Aorta (tissue), 5 donors: ENCODE results near the gene LCE7A. TPM values are rescaled to one million over a fixed set of nuclear protein-coding genes. Genes with fewer than 3 reads are reported as not detected.
A peak's percentile ranks its signal among the peaks of the same experiment; 100 is the strongest.

ENCODE experiments used
- ATAC-seq: fragments of 200-7000 bp; cut with Tn5 transposase; one replicate; pipeline ENCODE4 v1.9.1; 2022; ENCODE audit warnings: moderate library complexity; ENCODE audit not compliant: low FRiP score
- DNase-seq, 2 donors: peaks; one replicate each; pipeline ENCODE4 v3.0.0-alpha.2; 2020
- H3K27ac ChIP-seq, 2 donors: one replicate each; pipeline ENCODE4 v1.5.1; 2013; ENCODE audit warnings: low read length in 2 of 2, mild to moderate bottlenecking in 2 of 2, moderate library complexity in 2 of 2, control low read depth in 1 of 2, inconsistent platforms in 1 of 2, low read depth in 1 of 2
- H3K27me3 ChIP-seq, 2 donors: one replicate each; pipeline ENCODE4 v1.6.1; 2013; ENCODE audit warnings: control low read depth in 1 of 2, low read length in 1 of 2, mild to moderate bottlenecking in 1 of 2, moderate library complexity in 1 of 2; ENCODE audit not compliant: insufficient read depth in 2 of 2, control insufficient read depth in 1 of 2
- H3K36me3 ChIP-seq, 2 donors: one replicate each; pipeline ENCODE4 v1.6.1; 2013; ENCODE audit warnings: control low read depth in 1 of 2, low read length in 1 of 2, mild to moderate bottlenecking in 1 of 2; ENCODE audit not compliant: insufficient read depth in 2 of 2, control insufficient read depth in 1 of 2
- H3K4me1 ChIP-seq, 2 donors: one replicate each; pipeline ENCODE4 v1.6.1; 2013; ENCODE audit warnings: low read length in 2 of 2, control low read depth in 1 of 2, mild to moderate bottlenecking in 1 of 2, moderate library complexity in 1 of 2; ENCODE audit not compliant: insufficient read depth in 2 of 2, control insufficient read depth in 1 of 2
- H3K4me3 ChIP-seq, 2 donors: one replicate each; pipeline ENCODE4 v1.5.1; 2013; ENCODE audit warnings: low read length in 2 of 2, control low read depth in 1 of 2, mild to moderate bottlenecking in 1 of 2
- H3K9me3 ChIP-seq: one replicate; pipeline ENCODE4 v1.6.1; 2013; ENCODE audit warnings: mild to moderate bottlenecking, low read length; ENCODE audit not compliant: control insufficient read depth
- WGBS, 2 donors: extraction: QIAGEN DNeasy Blood & Tissue Kit; methylation state at CpG; one replicate each; pipeline ENCODE4 v1.1.7; 2013; 5-methylcytosine and 5-hydroxymethylcytosine counted together
- intact Hi-C, 2 donors: fragments of 100-400 bp; cut with DNase I; formaldehyde crosslinking; loops; one replicate each; pipeline versions ENCODE4 v1.14.2 to v1.15.0; 2022
- polyA plus RNA-seq, 2 donors: library from polyadenylated mRNA; stranded (reverse); fragments of 200-250 nt; gene quantifications; one replicate each; pipeline ENCODE4 v1.2.3, GENCODE V29; 2013
- total RNA-seq, 2 donors: library from RNA; stranded (reverse); fragmentation: NEBNext Ultra II Directional; extraction: Animal tissue kit (Norgen Biotek cat#: 25700); gene quantifications; one replicate each; pipeline ENCODE4 v1.2.1, GENCODE V29; 2021
- donor health status: healthy with polysubstance abuse.
- donor health status: Bipolar disorder and iron deficiency.
- donor health status: DM: no; HTN: no; CAD: no.
- donor health status: DM: no; HTN: no; CAD: no.
- donor health status: DM: yes; HTN: yes; CAD: no.

The LCE7A gene
- total and polyA plus RNA-seq, 4 donors, result not detected

DNA sequence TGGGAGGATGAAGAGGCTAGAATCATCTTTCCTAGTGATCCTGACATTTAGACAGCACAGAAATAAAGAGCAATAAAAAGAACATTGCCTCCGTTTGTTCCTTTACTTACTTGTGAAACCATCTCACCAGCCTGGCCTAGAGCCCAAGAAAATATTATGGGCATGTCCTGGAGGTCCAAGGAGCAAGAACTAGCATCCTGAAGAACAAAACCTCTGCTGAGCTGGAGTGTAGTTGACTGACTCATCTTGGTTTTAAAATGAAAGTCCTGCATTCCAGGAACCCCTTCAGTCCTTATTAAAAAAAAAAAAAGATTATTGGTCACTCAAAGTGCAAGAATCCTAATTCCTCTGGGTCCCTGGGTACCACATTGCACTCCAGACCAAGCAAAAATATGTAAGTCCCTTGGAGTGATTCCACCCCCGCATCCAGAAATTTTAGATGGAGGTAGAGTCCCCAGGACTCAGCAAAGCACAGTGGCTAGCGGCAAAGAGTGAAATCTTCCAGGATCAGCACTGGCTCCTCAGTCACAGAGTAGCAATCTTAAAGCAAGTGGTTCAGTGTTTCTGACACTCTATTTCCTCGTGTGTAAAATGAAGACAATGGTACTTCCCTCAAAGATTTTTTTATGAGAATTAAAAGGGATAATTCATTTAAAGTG is 25.3 kb downstream of the LCE7A start:
- no peak for ATAC-seq

GRCh38 chr1:152886085-152886484 is 26.3 kb downstream of the LCE7A start:
- Histone ChIP-seq H3K27me3 (no peaks in the 10 kb centered on the region), H3K9me3 (no peaks in the 10 kb centered on the region), H3K27ac (no peak overlapping the region), H3K36me3 (no peaks in the 10 kb centered on the region), H3K4me3 (no peak overlapping the region), H3K4me1 (peaks cover 3 to 7% of the 10 kb centered on the region in 2 donors)
- no peak for DNase-seq
- peak; percentile 34 for ATAC-seq
- WGBS, 2 donors, result 2 to 4% methylated on average over 3 of the region's 3 CpGs
- intact Hi-C loops, result no loop called here

More for the DNA sequence above, 25.3 kb downstream of the LCE7A start:
- intact Hi-C loops, result no loop called here
- peaks cover 3 to 7% of the 10 kb centered on the region in 2 donors for H3K4me1 ChIP-seq
- no peak overlapping the region for H3K4me3 ChIP-seq
- no peak for DNase-seq
- WGBS, 2 donors, result 54 to 57% methylated on average over 4 of the region's 4 CpGs
- H3K27me3 ChIP-seq, result no peaks in the 10 kb centered on the region
- H3K9me3 ChIP-seq, result no peaks in the 10 kb centered on the region
- H3K27ac ChIP-seq, result peak overlapping the region; percentile 5 to 41
- H3K36me3 ChIP-seq, result no peaks in the 10 kb centered on the region

DNA sequence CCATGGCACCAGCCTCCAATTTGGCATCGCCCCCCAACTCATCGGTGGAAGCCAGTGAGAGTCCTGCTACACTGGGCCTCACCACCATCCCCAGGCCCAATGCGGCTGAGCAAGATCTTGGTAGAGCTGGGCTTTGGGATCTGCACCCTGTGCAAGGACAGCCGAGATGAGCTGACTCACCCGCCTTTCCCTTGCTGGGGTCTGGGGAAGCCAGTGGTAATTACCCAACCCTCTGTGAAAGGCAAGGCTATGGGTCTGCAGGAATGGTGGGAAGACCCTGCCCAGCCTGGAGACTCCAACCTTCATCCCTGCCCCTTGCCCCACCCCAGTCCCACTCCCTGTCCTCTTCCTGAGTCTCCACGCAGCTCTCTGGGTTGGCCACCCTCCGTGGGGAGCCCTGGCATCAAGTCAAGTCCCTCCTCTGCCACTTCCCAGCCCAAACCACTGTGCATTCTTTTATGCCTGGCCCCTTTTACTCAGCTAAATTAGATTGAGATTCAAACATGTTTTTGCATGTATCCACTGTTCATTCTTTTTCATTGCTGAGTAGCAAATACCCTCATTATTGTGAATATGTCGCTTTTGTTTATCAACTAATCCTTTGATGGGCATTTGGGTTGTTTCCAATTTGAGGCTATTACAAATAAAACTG is 27.1 kb downstream of the LCE7A start:
- intact Hi-C loops, result no loop called here
- peak; percentile 54 for ATAC-seq

DNA sequence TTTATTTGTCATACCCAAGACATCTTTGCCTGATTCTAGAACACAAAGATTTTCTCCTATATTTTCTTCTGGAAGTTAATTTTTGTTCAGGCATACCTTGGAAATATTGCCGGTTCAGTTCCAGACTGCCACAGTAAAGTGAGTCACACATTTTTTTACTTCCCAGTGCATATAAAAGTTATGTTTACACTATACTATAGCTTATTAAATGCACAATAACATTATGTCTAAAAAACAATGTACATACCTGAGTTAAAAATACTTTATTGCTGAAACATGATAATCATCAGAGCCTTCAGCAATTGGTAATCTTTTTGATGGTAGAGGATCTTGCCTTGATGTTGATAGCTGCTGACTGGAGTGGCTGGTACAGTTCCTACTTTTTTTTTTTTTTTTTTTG is 28.3 kb downstream of the LCE7A start:
- Histone ChIP-seq H3K4me3 (no peak overlapping the region), H3K27ac (no peak overlapping the region), H3K36me3 (no peaks in the 10 kb centered on the region), H3K9me3 (no peaks in the 10 kb centered on the region), H3K4me1 (peaks cover 3 to 7% of the 10 kb centered on the region in 2 donors), H3K27me3 (no peaks in the 10 kb centered on the region)
- WGBS, 2 donors, result 69 to 82% methylated on average over 1 of the region's 1 CpG
- no peak for DNase-seq
- ATAC-seq, result no peak
- intact Hi-C loops, result no loop called here

More for the DNA sequence above, 27.1 kb downstream of the LCE7A start:
- Histone ChIP-seq H3K4me1 (peaks cover 3 to 7% of the 10 kb centered on the region in 2 donors), H3K9me3 (no peaks in the 10 kb centered on the region), H3K27me3 (no peaks in the 10 kb centered on the region), H3K36me3 (no peaks in the 10 kb centered on the region), H3K4me3 (no peak overlapping the region), H3K27ac (peak overlapping the region in 1 of 2 donors; percentile 23)
- no peak for DNase-seq
- WGBS, 2 donors, result 73 to 74% methylated on average over 8 of the region's 8 CpGs

DNA sequence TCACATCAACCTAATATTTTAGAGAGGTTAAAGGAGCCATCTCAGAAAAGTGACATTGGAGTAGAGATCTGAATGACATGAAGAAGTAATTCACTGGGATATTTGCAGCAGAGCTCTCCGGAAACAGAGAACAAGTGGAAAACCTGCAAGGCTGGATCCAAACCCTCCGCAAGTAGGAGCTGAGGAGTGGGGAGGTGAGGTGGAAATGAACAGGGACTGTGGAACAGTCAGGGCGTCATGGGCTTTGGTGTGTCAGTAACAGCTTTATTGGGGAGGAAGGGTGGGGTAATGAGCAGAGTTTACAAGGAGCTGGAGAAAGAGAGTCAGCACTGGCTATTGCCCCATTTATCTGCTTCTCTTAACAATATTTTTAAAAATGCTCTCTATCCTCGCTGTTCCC is 39.2 kb downstream of the LCE7A start:
- intact Hi-C loops, result no loop called here
- no peaks in the 10 kb centered on the region for H3K36me3 ChIP-seq
- ATAC-seq (no peak), DNase-seq (no peak)
- H3K4me3 ChIP-seq, result no peak overlapping the region
- H3K9me3 ChIP-seq, result no peaks in the 10 kb centered on the region
- 79 to 83% methylated on average over 4 of the region's 4 CpGs for WGBS, 2 donors
- H3K27me3 ChIP-seq, result no peaks in the 10 kb centered on the region
- H3K4me1 ChIP-seq, result no peaks in the 10 kb centered on the region
- no peak overlapping the region for H3K27ac ChIP-seq

- Histone ChIP-seq H3K4me1 (no peaks in the 10 kb centered on the region), H3K4me3 (no peak overlapping the region), H3K27me3 (no peaks in the 10 kb centered on the region), H3K36me3 (no peaks in the 10 kb centered on the region), H3K9me3 (no peaks in the 10 kb centered on the region), H3K27ac (no peak overlapping the region)
- WGBS, 2 donors, result 64 to 69% methylated on average over 2 of the region's 2 CpGs
- intact Hi-C loops, result no loop called here
- ATAC-seq (no peak), DNase-seq (no peak)
Observed at GRCh38 chr1:152899883-152900282, 40.1 kb downstream of the LCE7A start.

GRCh38 chr1:152901631-152902030 is 41.8 kb downstream of the LCE7A start:
- Histone ChIP-seq H3K4me3 (no peak overlapping the region), H3K27ac (no peak overlapping the region), H3K4me1 (no peaks in the 10 kb centered on the region), H3K36me3 (no peaks in the 10 kb centered on the region), H3K27me3 (no peaks in the 10 kb centered on the region), H3K9me3 (no peaks in the 10 kb centered on the region)
- intact Hi-C loops, result no loop called here
- no peak for ATAC-seq
- DNase-seq, result no peak
- WGBS, 2 donors, result 77 to 80% methylated on average over 5 of the region's 5 CpGs

DNA sequence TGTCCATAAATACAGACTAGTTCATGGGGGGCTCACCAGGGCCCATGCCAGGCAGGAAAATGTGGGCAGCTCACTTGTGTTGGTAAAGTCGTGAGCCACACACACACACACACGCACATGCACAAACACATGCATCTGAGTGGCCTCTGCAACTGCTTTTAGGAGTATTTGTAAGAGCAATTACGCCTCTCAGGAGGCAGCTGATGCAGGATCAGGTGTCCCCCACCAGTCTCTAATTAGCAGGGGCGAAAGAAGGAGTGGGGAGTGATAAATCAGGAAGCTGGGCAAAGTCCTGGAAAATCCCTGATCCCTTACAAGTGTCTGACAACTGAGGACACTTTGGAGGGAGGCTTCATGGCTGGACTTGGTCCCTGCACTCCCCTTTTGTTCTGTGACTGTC is 42.8 kb downstream of the LCE7A start:
- H3K36me3 ChIP-seq, result no peaks in the 10 kb centered on the region
- H3K27me3 ChIP-seq, result no peaks in the 10 kb centered on the region
- WGBS, 2 donors, result 66 to 70% methylated on average over 4 of the region's 4 CpGs
- no peak overlapping the region for H3K4me3 ChIP-seq
- ATAC-seq, result no peak
- no peaks in the 10 kb centered on the region for H3K4me1 ChIP-seq
- DNase-seq, result no peak
- H3K9me3 ChIP-seq, result no peaks in the 10 kb centered on the region
- intact Hi-C loops, result no loop called here
- H3K27ac ChIP-seq, result no peak overlapping the region
